ENCODE measurements around the gene PSPN.

PSPN gene

GRCh38 chr19:6375411-6376010, at the start of gene PSPN:
PSPN (minus strand) TSS chr19:6375933; CDS start chr19:6375849, 84 bp downstream.
- DNase-seq (ENCODE audit: low read depth in 2 of 2), result no peak

GRCh38 chr19:6424939-6425731, 49.4 kb upstream of the PSPN start:
- DNase-seq (ENCODE audit: low read depth in 2 of 2), result peak; percentile 94 to 96

GRCh38 chr19:6424195-6424938, 48.6 kb upstream of the PSPN start, which contains the start of gene KHSRP:
KHSRP (minus strand) TSS chr19:6424811; CDS start chr19:6424701, 110 bp downstream.
- no peak for DNase-seq (ENCODE audit: low read depth in 2 of 2)

GRCh38 chr19:6423499-6424194, 47.9 kb upstream of the PSPN start:
- DNase-seq (ENCODE audit: low read depth in 2 of 2), result no peak

- no peak for DNase-seq (ENCODE audit: low read depth in 2 of 2)
Measured at GRCh38 chr19:6421075-6422014, 45.6 kb upstream of the PSPN start.

- DNase-seq (ENCODE audit: low read depth in 2 of 2), result no peak
Measured at GRCh38 chr19:6418562-6418932, 42.8 kb upstream of the PSPN start.

- no peak for DNase-seq (ENCODE audit: low read depth in 2 of 2)
Measured at GRCh38 chr19:6417713-6418561, 42.2 kb upstream of the PSPN start.

DNA sequence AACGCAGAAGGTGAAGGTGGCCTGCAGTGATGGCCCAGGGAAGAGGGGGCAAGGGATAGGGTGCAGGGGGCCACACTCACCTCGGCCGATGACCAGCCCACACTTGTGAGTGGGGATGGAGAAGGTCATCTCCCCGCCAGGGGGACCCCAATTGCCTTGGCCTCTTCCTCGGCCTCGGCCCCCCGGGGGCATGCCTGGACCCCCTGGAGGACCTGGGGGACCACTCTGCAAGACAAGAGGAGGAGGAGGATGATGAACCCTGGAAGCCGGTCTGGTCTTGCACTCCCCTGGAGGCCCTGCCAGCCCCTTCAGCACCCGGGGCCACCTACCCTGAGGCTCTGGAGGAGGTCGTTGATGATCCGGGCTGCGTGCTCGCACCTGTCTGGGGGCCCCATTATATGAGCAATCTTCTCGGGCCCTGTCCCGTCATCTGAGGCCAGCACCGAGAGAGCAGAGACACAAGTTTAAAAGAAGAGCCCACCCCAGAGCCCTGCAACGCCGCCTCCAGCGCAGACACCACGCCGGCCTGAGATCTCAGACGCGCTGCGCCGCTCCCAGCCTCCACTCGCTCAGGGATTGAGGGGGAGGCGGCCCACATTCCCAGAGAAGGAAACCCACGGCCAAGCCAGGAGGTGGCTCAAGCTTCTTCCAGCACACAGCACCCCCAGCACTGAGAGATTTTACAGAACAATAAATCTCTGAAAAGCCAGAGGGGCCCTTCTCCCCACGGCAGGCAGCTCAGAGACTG, 41.1 kb upstream of the PSPN start:
- DNase-seq (ENCODE audit: low read depth in 2 of 2), result no peak

DNA sequence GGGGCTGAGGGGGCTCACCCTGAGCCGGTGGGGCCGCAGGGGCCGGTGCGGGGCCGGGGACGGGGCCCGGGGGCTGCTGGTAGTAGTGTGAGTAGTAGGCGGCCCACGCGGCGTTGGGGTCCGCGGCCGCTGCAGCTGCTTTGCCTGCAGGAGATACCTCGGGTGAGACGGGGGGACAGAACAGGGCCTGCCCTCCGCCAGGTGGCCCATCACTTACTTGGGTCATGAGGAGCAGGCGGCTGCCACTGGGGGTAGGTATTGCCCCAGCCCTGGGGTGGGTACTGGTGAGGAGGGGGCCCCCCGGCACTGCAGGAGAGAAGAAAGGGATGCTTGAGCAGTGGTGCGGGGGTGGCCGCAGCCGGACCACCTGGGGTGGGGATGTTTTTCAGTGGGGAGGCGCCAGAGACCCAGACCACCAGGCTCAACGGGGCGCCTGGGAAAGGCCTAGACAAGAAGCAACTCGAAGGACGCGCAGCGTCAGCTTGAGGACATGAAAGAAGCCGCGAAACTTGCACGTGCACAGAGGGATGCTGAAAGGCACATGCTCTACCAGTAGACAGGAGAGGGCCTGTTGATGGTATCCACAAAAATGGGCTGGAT, 40.0 kb upstream of the PSPN start:
- DNase-seq (ENCODE audit: low read depth in 2 of 2), result no peak

DNA sequence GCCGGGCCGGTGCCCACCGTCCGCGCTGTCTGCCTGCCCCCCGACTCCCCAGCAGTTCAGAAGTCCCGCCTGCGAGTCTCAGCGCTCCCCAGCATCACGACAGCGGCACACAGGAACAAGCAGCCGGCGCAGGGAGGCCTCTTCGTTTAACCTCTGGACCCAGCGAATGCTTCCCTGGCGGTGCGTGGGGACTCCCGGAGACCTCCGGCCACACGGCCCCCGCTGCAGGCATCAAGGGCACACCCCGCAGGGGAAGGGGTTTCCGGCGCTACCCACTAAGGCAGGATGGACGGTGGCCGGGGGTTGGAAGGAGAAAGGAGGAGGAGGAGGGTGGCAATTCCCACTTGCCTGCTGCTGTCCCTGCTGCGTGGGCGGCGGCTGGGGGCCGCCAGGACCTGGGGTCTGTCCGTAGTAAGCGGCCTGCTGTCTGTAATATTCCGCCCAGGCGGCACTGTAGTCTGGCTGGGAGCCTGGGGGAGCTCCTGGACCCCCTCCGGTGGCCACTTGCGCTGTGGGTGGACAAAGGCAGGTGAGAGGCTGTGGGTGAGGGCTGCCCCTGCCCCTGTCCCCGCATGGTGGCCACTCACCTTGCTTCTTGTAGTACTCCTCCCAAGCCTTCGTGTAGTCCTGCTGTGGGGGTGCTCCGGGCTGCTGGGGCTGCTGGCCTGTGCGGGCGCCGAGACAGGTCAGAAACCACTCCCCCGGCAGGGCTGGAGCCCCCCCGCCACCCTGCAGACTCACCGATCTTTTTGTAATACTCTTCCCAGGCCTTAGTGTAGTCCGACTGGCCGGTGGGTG, 39.3 kb upstream of the PSPN start:
- DNase-seq (ENCODE audit: low read depth in 2 of 2), result no peak

DNA sequence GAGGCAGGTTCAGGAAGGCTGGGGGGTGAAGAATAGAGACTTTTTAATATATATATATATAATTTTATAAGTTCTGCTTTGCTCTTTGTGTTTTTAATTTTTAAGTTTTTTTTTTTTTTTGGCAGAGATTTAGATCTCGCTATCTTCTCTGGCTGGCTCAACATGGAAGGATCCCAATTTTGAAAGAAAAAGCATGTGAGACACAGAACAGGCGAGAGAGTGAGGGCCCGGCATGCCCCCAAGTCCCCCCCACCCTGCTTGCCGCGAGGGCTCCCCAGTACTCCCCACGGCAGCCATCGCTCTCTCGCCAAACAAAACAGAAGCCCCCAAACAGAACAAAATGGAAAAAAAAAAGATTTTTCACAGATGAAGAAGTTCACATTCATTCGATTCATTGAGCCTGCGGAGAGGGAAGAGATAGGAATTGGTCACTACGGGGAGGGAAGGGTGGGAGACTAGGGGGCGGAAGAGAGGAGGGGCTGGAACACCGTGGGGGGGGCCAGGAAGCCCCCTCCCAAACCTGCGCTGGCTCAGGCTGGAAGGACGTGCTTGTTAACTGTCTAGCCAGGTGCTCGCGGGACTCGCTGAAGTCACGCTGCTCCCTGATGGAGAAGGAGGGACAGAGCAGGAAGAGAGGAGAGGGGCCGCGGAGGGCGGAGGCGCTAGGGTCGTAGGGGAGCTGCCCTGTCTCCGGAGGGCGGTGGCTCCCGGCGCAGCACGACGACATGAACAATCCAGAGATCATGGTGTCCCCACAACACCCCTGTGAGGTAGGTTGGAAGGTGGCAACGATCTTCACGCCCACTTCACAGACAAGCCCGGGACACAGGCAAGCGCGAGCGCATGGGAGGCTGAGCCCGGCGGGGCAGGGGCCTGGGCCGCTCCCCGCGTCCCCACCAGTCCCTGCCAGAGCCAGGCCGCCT, 38.2 kb upstream of the PSPN start:
- no peak for DNase-seq (ENCODE audit: low read depth in 2 of 2)

DNA sequence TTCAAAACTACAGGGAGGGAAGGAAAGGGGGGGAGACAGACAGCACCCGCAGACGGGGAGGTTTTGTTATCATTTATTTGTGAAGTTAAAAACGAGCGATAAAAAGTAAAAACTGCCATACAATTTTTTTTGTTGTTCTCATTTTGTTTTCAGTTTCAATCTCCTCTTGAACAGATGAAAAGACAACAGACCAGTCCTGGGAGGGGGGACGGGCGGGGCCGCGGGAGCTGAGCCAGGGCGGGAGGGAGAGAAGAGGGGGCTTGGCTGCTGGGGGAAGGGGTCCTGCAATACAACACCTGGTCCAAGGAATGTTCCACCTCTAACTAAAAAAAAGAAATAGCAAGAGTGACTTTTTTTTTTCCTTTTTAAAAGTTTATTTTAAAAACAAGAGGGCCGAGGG, 37.6 kb upstream of the PSPN start:
- DNase-seq (ENCODE audit: low read depth in 2 of 2), result no peak

GRCh38 chr19:6412447-6413091, 36.8 kb upstream of the PSPN start:
- peak in 1 of 2 donors; percentile 20 for DNase-seq (ENCODE audit: low read depth in 2 of 2)

DNA sequence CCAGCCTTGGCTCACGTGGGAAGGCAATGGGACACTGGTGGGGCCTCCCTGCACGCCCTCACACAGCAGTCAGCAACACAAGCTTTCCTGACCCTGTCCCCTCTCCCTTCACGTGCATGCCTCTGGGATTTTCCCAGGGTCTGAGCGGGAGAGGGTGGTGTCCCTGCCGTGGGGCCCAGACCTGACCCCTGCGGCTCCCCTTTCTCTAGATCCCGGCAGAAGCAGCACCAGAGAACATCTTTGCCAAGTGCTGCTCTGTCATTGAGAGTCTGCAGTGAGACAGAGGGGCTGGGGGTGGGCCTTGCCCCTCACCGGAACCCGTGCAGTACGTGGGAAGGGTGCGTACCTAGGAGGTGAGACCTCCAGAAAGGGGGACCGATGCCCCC, 36.3 kb upstream of the PSPN start:
- no peak for DNase-seq (ENCODE audit: low read depth in 2 of 2)

DNA sequence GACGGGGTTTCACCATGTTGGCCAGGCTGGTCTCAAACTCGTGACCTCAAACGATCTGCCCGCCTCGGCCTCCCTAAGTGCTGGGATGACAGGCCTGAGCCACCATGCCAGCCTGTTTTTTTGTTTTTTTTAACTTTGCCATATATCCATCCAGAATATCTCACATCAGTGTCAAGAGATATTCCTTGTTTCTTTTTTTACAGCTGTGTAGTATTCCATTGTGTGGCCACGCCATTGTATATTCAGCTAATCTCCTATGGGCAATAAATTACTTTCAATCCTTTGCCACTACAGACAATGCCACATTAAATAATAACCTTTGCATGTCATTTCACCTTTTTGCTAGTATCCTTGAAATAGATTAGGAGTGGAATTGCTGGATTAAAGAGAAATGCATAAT, 33.6 kb upstream of the PSPN start:
- no peak for DNase-seq (ENCODE audit: low read depth in 2 of 2)

- DNase-seq (ENCODE audit: low read depth in 2 of 2), result no peak
Measured at GRCh38 chr19:6406401-6406800, 30.7 kb upstream of the PSPN start.

Data from stimulated activated CD8-positive, alpha-beta memory T cell treated with anti-CD3 and anti-CD28 coated beads, Interleukin-7, amount 100 ng/mL, for 1 hour (primary cell).